HG03442 (cell line): Measurements from ENCODE around the gene TMC6.
"Not testable (repeated sequence)": the region's sequence is repeated elsewhere in the genome, so short reads cannot be mapped to it uniquely, and the experiment has no call there.

Experiments used
- ATAC-seq: cut with Tn5 transposase; IDR thresholded peaks from one replicate; pipeline ENCODE4 v1.9.1; 2021; ENCODE audit warnings: mild to moderate bottlenecking, moderate library complexity; ENCODE audit not compliant: unreplicated experiment

Gene TMC6

DNA sequence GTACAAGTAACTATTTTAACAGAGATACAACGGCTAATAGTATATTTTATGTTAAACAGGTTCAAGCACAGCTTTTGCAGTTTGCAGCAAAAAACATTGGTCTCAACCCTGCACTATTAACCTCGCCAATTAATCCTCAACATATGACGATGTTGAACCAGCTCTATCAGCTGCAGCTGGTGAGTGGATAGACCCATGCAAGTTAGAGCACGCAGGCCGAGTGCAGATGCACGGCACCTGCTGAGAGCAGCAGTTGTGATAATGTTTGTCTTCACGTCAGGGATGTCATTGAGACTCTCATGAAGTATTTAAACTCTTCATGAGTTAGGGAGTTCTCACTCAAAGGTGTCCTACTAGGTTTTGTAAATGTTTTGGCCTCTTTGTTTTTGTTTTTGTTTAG, 45.6 kb downstream of the TMC6 start:
- no peak for ATAC-seq

GRCh38 chr17:78082355-78082872, 46.1 kb downstream of the TMC6 start:
- ATAC-seq = not testable (repeated sequence)

DNA sequence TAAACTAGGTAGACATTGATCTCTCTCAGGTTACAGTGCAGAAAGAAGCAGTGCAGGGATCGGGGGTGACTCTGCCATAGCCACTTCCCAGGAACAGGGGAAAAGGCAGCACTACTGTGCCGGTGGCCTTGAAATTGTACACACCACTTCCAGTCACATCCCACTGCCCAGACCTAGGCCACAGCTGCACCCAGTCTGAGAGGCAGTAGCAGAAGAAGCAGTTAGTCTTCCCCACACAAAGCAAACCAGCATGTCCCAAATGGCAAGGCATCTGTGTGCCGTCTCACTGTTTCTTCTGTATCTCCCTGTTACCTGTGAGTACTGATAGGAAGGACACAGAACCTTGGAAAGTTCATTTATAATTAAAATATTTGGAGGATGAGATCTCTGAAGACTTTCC, 47.0 kb downstream of the TMC6 start:
- no peak for ATAC-seq

DNA sequence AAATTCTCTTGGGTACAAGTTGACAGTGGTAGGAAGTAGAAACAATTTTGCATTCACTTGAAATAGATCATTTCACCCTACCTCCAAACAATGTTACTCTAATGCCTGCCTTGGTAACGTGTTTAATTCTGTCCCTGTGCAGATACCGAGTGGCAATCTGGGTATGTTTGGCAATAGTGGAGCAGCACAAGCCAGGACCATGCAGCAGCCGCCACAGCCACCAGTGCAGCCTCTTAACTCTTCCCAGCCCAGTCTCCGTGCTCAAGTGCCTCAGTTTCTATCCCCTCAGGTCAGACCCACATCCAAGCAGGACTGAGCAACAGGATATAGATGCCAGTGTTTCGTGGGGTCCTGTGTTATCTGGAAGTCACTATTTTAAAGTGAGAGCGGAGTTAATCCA, 49.3 kb downstream of the TMC6 start:
- no peak for ATAC-seq

DNA sequence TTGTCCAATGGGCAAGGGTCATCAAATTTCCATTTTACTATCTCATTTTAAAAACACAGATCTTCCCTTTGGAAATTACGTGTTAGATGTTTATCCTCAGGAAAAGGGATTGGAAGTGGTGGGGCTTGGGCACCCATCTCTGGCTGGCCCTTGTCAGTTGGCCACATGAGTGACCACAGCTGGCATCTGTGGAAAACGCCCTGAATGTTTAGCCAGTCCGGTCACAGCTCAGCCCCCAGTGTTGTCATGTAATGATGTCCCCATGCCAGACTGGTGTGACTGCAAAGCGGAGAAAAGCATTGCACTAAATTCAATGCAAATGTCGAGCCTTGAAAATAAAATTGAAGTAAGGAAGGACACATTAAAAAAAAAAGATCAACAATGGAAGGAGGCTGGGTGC, 53.0 kb downstream of the TMC6 start:
- no peak for ATAC-seq

DNA sequence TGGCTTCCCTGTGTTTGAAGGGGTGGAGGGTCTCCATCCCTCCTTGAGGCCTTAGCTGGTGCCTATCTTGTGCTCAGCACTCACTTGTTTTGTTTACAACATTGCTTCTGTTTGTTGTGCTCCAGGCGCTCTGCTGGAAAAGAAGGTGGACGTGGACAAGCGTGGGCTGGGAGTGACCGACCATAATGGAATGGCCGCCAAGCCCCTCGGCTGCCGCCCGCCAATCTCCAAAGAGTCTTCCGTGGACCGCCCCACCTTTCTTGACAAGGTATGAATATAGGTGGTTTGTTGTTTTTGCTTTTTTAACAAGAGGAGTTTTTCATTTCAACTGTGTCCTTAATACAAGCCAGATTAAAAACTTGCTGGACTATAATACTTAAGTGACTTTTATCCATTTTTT, 53.5 kb downstream of the TMC6 start:
- no peak for ATAC-seq

DNA sequence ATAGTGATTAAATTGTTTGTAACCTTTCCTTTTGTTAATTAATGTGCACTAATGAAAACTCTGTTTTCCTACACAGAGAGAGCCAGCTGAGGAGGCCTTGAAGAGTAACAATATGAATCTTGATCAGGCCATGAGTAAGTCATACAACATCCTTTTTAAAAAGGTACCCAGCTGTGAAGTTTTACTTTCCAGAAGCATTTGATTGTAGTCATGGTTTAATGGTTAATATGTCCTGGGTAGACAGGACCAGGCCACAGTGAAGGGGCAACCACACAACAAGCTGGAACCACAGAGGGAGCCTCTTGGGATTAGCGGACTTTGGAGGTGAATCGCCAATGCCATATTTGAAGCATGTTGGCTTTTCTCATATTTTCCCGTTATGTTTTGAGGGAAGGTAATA, 55.6 kb downstream of the TMC6 start:
- ATAC-seq = no peak

- ATAC-seq = no peak
Observed at GRCh38 chr17:78069695-78070094, 58.9 kb downstream of the TMC6 start.

DNA sequence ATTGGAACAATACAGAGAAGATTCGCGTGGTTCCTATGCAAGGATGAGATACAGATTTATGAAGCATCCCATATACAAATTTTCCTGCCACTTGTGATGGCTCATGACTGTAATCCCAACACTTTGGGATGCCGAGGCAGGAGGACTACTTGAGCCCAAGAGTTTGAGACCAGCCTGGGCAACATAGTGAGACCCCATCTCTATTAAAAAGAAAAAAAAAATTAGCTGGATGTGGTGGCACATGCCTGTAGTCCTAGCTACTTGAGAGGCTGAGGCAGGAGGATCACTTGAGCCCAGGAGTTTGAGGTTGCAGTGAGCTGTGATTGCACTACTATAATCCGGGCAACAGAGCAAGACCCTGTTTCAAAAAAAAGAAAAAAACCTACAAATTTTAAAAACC, 61.6 kb downstream of the TMC6 start:
- not testable (repeated sequence) for ATAC-seq

GRCh38 chr17:78064708-78065107, 63.8 kb downstream of the TMC6 start:
- no peak for ATAC-seq

DNA sequence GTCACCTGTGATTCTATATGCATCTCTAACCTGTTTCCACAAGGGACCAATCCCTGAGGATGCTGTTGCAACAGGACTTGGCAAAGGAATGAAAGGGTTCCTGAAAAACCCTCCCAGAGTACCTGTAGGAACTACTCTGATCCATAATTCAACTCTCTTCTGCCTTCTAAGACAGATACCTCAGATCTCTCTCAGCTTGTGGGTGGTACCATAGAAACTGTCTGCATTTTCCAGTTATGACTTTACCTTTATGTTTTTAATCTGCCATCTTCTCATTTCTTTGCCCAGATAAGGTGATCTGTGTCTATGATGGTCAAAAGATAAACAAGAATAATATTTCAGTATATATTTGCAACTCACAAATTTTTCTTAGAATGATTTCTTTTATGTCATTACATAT, 65.1 kb downstream of the TMC6 start:
- no peak for ATAC-seq

- ATAC-seq = no peak
Observed at GRCh38 chr17:78062596-78062995, 66.0 kb downstream of the TMC6 start.
